ENCODE data around the gene TCF7L2.

The TCF7L2 gene

DNA sequence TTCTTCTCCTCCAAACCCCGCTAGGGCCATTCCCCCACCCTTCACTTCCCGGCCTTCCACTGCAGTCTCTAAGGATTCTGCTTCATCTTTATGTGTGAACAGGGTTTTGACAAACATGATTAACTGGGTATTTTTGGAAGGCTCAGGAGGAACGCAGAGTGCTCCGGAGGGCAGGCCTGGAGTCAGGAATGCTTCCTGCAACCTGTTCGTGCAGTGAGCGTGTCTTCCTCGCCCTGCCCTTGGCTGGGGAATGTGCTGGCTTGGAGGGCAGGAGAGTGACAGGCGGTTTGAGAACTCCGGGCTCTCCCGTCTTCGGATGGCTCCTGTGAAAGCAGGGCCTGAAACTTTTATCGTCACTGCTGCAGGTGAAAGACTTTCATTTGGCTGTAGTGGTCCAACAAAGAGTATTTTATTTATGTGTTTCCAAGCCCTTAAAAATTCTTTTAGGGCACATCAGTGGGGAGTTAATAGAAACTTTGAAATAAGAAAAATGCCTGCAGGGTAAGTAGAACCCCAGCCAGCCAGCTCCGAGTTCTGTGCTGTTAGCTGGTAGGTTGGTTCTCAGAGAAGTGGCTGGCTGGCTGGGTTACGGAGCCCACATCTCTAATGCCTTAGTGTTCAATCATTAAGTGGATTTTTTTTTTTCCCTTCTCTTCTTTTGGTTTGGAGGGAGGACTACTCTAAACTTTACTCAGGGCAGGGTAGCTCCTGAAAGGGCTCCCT lies 51.0 kb downstream of the TCF7L2 start:
- no peak for DNase-seq

DNA sequence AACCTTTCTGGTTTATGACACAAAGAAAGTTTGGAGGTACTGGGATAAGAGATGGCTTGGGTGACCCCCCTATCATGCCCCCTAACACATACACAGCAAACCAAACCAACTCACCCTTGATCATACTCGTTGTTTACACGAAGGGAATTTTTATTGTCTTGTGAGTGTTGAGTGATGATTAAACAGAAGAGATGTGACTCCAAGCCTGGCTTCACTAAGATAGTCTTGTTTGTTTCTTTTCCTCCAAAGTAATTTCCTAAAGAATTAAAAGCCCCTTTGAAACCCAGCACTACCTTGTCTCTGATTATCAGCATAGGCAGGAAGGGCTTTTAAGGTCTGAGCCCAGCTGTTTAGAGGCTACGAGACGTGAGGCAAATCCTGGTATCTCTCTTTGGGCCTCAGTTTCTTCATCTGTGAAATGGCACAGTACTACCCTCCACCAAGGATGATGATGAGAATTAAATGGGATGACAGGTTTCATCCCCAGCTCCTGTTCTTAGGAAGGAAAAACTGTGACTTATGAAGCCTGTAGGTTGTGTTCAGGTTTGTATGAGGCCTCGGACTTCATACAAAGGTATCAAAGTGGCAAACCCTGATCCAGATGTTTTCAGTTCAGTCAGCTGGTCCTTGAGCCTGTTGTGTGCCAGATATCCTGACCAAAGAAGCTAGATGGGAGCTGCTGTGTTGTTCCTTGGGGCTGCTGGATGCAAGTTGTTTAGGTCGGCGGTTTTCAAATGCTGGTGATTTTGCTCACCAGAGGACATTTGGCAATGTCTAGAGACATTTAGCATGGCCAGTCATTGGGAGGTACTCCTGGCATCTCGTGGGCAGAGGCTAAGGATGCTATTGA lies 51.8 kb downstream of the TCF7L2 start:
- DNase-seq, result no peak

DNA sequence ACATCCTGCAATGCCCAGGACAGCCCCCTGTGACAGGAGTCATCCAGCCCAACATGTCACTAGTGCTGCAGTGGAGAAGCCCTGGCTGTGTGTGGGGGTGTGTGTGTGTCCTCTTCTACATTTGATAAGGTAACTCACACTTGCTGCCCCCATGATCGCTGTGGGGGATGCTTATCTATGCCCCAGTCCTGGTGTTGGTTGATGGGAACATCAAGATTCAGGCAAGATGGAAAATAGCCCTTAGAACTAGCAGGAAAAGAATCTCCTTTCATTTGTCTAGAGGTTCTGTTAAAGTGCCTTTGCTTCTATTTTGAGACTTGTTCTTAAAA lies 52.4 kb downstream of the TCF7L2 start:
- DNase-seq, result no peak

DNA sequence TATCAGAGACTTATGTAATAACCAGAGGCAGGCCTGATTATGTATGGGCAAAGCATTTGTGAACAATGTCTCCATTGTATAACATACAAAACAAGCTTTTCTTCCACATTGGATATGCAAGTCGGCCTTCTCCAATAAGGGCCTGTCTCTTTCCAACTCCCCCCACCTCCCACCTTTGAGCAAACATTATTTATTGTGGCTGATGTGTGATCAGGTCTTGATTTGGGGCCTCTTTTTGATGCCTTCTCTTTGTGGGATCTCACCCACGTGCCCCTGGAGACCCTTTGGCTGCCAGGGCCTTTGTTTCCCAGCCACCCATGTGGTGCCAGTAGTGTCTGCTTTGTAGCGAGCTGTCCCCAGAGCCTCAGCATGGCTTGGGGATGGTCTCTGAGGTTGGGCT lies 53.0 kb downstream of the TCF7L2 start:
- DNase-seq, result no peak

DNA sequence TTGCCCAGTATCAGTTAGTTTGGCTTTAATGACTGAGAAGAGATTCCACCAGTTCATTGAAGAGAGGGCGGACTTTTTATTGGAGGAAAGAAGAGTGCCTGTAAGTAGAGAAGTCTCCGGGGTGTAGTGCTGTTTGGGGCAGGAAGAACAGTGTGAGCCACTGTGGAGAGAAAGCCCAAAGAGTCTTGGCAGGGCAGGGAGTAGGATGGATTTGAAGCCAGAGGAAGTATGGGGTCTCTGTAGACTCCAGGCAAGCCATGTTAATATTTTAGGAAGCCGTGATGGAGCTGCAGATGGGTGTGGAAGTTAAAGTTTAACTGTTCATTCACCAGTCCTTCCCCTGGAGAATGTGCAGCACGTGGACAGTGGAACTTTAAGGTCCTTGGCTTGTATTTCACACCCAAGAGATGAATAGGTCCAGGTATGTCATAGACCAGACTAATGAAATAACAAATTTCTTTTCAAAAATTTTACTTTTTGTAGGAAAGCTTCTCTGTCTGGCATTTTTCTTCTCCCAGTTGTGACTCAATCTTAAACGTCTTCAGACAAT lies 54.1 kb downstream of the TCF7L2 start:
- DNase-seq, result no peak

DNA sequence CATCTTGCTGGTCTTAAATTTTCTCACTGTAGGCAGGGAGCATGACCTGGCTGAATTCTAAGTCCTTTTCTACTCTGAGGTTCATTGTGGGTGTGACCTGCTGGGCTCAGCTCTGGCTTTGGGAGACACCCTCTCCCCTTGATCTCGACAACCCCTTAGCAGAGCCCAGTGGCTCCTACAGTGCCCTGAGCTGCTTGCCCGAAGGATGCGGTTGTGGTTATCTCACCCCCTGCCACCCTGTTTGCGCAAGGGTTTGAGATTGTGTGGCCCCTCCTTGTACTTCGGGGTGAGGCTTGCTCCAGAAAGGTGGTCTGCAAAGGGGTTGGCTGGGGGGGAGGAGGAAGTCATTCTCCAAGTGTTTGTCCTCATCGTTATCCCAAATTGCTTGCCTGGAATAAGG lies 55.3 kb downstream of the TCF7L2 start:
- no peak for DNase-seq

DNA sequence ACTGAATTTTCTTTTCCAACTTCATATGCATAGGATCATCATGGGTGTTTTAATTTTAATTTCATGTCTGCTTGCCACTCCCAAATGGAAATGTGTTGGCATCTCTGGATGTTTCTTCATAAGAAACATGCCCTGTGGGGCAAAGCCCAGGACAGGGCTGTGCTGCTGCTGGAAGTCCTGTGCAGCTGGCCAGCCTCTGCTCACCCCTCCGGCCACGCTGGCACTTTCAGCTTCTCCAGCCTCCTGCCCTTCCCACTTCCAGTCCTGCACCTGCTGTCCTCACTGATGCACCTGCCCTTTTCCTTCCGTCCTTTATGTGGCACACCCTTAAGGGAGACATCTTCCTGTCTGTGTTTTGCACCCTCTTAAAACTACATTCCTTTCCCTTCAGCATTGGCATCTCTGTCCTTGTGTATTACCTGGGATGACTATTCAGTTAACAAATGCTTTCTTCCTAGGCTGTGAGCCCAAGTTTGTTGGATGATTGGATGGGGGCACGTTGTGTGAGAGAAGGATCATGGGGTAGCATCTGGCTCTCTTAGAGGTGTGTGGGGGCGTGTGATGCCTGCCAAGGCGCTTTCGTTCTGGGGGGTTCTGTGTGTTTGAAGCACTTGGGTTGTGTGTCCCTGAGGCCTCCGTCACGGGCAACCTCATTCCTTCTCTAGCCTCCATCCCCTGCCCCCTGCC lies 56.8 kb downstream of the TCF7L2 start:
- no peak for DNase-seq

DNA sequence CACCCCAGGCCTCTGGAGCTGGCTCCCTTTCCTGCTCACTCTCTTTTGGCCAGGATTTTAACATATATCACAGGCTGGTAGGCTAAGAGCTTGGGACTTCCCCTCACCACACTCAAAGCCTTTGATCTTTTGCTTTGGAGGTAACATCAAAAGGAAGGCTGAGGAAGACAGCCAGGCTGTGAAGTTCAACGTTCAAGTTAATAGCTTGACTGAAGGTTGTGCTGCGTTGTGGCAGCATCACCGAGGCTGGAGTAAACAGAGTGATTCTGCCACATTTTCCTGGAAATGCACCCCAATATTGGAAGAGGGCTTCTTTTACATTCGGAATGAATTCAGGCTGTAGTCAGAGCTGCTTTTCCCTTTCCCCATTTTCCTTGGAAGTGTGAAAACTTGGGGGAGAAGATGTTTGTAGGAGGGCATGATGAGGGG lies 57.3 kb downstream of the TCF7L2 start:
- peak; percentile 9 for DNase-seq

DNA sequence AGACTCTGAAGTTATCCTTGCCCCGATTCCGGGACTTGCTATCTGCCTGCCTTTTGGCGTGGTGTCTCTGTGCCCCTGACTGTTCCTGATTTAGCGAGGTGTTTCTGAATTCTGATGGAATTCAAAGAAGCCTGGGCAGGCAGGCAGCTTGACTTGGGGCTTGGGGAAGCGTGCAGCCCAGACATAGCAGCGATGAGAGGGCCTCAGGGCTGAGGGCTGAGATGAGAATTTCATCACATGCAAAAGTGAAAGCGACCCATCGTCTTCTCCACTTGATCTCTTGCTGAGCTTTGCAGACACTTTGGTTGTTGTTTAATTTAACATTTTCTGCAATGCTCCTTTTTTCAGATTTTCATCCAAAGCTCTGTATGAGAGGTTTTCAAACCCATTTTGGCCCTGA lies 57.8 kb downstream of the TCF7L2 start:
- DNase-seq, result no peak

DNA sequence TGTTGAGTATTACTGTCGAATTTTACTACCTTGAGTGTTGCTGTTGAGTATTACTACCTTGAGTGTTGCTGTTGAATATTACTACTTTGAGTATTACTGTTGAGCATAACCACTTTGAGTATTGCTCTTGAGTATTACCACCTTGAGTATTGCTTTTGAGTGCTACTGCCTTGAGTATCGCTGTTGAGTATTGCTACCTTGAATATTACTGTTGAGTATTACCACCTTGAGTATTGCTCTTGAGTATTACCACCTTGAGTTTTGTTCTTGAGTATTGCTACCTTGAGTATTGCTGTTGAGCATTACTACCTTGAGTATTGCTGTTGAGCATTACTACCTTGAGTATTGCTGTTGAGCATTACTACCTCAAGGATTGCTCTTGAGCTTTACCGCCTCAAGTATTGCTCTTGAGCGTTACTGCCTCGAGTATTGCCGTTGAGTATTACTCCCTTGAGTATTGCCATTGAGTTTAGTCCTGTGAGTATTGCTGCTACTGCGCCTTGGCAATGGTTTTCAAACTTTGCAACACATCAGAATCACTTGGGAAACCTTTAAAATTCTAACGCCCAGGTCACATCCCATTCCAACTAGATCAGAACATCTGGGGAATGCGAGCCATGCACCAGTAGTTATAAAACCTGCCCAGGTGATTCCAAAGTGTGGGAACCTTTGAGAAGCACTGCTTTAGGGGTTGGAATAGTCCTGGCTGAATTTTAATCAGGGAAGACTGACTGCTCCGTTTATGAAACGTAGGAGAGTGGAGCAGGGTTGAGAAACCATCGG lies 61.7 kb downstream of the TCF7L2 start:
- DNase-seq, result no peak

DNA sequence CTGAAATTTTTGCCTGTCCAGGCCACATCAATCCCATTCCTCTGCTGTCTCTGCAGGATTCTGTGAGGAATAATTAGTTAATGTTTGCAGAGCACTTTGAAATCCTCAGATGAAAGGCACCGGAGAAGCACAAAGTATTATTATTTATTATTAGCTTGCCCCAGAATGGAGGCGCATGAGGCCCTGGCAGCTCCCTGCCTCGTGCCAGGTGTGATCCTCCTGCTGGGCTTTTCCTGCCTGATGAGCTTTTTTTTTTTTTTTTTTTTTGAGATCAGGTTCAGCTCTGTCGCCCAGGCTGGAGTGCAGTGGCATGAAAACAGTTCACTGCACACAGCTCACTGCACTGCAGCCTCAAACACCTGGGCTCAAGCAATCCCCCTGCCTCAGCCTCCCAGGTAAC lies 65.2 kb downstream of the TCF7L2 start:
- DNase-seq, result no peak

DNA sequence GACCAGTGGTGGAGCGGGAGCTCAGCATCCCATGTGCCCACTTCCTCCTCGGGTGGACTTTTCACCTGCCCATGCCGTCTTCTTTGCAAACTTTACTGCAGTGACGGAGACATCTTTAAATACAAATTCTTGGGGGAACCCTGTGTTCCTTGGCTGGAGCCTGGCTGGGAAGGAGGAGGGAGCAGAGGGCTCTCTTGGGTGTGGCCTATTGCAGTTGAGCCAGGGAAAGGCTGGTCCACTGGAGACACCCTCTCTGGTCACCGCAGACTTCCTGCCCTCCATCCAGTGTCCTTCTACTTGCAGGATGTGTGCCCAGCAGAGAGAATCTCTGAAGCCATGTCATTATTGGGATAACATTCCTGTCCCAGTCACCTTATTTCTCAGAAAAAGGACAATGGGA lies 67.3 kb downstream of the TCF7L2 start:
- no peak for DNase-seq

DNA sequence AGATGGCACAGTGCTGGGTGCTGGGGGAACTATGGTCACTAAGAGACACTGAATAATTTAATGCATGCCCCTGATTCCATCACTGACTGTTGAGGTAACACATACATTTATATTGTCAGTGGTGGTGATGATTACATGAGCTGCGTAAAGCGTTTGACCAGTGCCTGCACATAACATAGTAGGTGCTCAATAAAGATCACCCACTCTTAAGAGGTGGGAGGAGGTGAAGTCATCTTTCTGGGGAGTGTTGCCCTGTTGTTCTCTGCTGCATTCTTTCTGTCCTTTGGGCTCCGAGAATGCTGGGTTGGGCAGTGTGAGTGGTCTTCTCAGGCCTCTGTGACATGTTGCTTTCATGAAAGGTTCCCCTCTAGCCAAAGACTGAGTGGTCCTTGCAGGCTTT lies 68.0 kb downstream of the TCF7L2 start:
- DNase-seq, result no peak

DNA sequence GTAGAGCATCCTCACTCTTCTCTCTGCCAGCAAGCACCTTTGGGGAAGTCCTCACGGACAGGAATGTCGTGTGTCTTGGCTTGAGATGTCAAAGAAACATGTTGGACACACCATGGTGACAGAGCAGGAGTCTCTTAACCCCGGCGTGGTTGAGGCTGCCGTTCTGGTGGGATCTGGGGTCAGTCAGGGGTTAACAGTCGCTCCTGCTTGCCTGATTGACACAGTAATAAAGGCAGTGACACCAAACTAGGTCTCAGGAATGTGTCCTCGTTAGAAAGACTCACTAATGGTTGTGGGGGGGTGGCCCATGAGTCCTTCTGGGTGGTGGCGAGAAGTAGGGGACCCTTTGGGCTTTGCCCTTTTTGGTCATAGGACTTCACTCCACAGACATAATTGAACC lies 69.0 kb downstream of the TCF7L2 start:
- no peak for DNase-seq

DNA sequence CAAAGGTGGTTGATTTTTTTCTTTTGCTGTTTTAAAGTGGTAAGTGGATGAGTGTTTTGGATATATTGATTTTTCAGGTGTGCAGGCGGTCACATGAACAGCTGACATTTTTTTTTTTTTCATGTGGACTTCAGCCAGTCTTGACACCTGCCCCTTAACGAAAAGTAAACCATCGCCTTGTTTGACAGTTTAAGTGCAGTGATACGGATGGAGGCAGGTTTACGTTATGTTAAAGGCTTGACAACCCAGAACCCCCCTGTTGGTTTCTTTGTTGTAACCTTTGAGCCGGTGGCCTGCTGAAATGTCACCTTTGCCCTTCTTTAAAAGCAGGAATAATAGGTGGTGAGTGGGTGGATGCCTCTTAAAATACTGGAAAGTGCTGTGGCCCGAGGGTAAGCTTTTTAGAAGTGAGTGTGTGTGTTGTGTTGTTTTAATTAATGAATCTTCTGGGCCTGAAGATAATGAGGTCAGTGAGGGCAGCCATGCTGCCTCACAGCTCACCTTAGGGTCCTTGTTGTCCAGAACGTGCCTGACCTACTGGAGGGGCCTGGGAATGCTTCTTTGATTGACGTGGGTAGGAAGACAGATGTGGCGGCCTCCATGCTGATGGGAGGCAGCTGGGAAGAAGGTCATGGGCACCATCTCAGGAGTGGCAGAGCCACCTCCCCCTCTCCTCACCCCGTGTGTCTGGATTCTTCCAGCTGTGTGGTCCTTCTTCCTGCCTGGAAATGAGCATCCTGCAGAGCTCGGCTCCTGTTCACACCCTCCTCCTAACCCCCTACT lies 69.8 kb downstream of the TCF7L2 start:
- no peak for DNase-seq

DNA sequence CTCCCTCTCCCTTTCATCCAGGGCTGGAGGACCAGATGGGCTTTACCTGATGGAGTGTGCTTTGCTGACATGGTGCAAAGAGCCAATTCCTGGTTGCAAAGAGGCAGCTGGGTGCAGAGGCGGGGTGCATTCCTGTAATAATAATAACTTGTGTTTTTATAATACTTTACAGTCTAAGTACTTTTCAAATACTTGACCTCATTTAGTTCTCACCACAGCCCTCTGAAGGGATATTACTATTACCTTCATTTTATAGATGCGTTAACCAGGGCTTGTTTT lies 70.4 kb downstream of the TCF7L2 start:
- DNase-seq, result no peak

DNA sequence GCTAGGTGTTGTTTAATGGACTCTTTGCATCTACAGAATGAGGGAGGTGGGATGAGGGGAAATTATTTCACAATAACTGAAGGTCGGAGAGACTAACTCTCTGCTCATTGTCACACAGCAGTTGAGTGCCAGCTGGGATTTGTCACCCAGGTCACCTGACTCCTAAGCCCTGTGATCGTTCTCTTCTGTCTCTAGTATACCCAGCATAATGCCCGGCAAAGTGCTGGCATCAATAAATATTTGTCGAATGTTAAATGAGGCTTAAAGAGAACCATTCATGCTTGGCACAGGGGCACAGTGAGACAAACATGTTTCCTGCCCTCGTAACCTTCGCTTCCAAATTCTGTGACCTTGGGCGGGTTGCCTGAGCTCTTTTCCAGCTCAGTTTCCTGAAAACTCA lies 70.8 kb downstream of the TCF7L2 start:
- DNase-seq, result no peak

DNA sequence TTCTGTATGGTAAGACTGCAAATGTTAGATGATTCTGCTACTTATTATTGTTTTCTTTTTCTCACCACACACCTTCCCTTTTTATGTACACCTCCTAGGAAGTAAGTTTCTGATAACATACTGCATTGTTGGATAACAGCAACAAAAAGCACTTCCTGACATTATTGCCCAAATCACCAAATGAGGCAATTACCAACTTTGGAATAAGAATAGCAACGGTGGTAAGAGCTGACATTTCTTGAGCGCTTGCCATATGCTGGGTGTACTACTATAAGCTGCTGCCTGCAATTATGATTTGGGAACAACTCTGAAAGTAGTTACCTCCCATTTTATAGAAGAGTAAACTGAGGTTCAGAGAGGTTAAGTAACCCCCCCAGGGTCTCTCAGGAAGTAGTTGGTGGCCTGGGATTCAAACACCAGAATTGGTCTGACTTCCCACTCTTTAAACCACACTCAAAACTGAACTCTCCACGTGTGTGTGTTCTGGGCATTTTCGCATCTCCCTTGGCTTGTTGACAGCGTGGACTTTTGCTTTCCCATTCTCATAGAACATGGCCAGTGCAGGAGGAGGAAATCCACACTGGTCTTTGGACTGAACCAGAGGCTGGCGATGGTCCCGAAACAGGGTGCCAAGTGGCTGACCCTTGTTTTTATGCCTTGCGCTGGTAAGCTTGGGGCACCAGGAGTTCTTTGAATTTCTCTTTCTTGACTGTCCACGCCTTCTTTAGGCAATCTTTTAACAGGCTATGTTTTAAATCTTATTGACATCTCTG lies 71.4 kb downstream of the TCF7L2 start:
- DNase-seq, result no peak

DNA sequence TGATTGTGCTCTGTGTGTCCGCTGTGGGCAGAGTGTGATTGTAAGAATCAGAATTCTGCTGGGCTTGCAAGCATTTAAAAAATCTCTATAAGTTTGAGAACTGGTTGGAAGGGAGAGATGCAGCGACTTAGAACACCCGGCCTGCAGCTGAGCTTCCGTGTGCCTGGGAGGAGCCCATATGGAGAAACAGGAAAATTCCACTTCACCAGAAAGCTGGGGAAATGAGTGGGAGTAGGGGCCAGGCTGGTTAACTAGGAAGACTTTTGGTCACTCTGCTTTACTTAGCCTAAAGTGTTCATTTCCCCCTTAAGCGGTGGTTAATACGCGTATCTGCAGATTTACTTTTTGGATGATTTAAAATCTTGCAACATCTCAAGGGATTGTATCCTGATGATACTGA lies 72.2 kb downstream of the TCF7L2 start:
- no peak for DNase-seq

DNA sequence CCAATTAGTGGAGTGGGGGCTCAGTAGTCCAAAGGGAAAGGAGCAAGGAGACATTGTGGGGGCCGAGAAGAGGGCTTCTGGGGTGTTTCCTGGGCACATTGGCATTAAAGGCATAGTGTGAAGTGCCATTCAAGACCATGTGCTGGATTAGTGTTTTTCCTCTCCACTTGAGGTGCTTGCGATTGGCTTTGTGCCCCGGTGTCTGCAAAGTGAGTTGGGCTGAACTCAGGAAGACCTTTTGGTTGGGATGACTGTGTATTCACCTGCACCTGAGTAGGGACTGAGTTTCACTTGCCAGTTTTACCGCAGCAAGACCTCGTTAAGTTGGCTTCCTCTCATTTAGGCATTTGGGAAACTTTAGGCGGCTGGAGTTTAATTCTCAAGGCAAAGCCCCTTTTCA lies 73.0 kb downstream of the TCF7L2 start:
- DNase-seq, result no peak

DNA sequence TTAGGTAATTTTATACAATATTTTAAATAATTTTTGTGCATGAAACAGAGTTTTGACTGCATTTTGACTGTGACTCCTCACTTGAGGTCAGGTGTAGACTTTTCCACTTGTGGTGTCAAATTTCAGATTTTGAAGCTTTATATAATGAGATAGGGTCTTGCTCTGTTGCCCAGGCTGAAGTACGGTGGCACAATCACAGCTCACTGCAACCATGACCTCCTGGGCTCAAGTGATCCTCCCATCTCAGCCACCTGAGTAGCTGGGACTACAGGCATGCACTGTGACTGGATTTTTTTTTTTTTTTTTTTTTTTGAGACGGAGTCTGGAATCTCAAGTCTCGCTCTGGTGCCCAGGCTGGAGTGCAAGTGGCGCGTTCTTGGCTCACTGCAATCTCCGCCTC lies 74.9 kb downstream of the TCF7L2 start:
- DNase-seq, result no peak

DNA sequence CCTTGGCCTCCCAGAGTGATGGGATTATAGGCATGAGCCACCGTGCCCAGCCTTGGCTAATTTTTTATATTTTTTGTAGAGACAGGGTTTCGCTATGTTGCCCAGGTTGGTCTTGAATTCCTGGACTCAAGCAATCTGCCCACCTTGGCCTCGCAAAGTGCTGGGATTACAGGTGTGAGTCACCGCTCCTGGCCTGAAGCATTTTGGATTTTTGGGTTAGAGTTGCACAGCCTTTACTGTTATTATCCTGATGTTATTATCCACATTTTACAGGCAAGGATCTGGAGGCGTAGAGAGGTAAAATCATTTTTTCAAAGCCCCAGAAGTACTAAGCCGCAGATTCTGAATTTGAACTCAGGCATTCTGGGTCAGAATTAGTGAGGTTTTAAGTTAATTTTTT lies 75.4 kb downstream of the TCF7L2 start:
- DNase-seq, result no peak

All from effector CD8-positive, alpha-beta T cell (primary cell).